Gastroesophageal sphincter (tissue), 4 donors: ENCODE data around the gene ST6GALNAC3. TPM values are rescaled to one million over a fixed set of nuclear protein-coding genes. Genes with fewer than 3 reads are reported as not detected.

ENCODE experiments used
- ATAC-seq: fragments of 150-250 bp; one replicate; pipeline ENCODE4 v1.9.1; 2016; ENCODE audit warnings: mild to moderate bottlenecking, moderate library complexity
- H3K27ac ChIP-seq, 4 donors: fragments of 200-600 bp; sonication (generic) in 3 of 4; 1 replicate in 3 of 4; 2 replicates in 1 of 4; pipeline ENCODE4 v1.5.1; 2016 to 2019
- H3K27me3 ChIP-seq: fragments of 200-600 bp; sonication (generic); one replicate; pipeline ENCODE4 v1.5.1; 2019
- H3K36me3 ChIP-seq, 2 donors: fragments of 200-600 bp; sonication (generic); one replicate each; pipeline ENCODE4 v1.5.1; 2019; ENCODE audit warnings: control low read depth in 1 of 2
- H3K4me1 ChIP-seq, 3 donors: fragments of 200-600 bp; sonication (generic); 1 replicate in 2 of 3; 2 replicates in 1 of 3; pipeline ENCODE4 v1.5.1; 2016 to 2019; ENCODE audit warnings: control low read depth in 2 of 3
- H3K4me3 ChIP-seq, 2 donors: fragments of 200-600 bp; sonication (generic); one replicate each; pipeline ENCODE4 v1.5.1; 2019; ENCODE audit warnings: mild to moderate bottlenecking in 1 of 2, moderate library complexity in 1 of 2
- H3K9me3 ChIP-seq, 3 donors: fragments of 200-600 bp; sonication (generic); one replicate each; pipeline ENCODE4 v1.5.1; 2017 to 2019; ENCODE audit warnings: control low read depth in 2 of 3
- CTCF ChIP-seq, 4 experiments: fragments of 200-600 bp in 2 of 4; fragments of 450-650 bp in 2 of 4; sonication (generic) in 1 of 4; IDR thresholded peaks; one replicate each; pipeline ENCODE4 v1.5.1; 2017 to 2019; ENCODE audit warnings: antibody characterized with exemption in 4 of 4, mild to moderate bottlenecking in 2 of 4, moderate library complexity in 2 of 4
- EP300 ChIP-seq: sonication (generic); formaldehyde crosslinking; IDR thresholded peaks from one replicate; pipeline ENCODE4 v1.6.1; 2017; ENCODE audit warnings: antibody characterized with exemption, mild to moderate bottlenecking
- POLR2A ChIP-seq, 2 donors: fragments of 450-650 bp; IDR thresholded peaks; one replicate each; pipeline ENCODE4 v1.6.1; 2017; ENCODE audit warnings: antibody characterized with exemption in 2 of 2, mild to moderate bottlenecking in 2 of 2, moderate library complexity in 1 of 2
- POLR2AphosphoS5 ChIP-seq: sonication (generic); formaldehyde crosslinking; IDR thresholded peaks from one replicate; pipeline ENCODE4 v1.6.1; 2017; ENCODE audit warnings: antibody characterized with exemption
- WGBS, 2 donors: methylation state at CpG; one replicate each; pipeline ENCODE4 v1.1.5; 2018; ENCODE audit warnings: low coverage in 1 of 2; 5-methylcytosine and 5-hydroxymethylcytosine counted together
- total RNA-seq, 4 donors: library from RNA; depleted of rRNA; stranded (reverse); fragments of >200 nt; gene quantifications; one replicate each; pipeline ENCODE4 v1.1.0, GENCODE V29; 2016

The ST6GALNAC3 gene
- total RNA-seq, 4 donors from 2014 or later = 2.8 to 10.6 (median 3.3) TPM

DNA sequence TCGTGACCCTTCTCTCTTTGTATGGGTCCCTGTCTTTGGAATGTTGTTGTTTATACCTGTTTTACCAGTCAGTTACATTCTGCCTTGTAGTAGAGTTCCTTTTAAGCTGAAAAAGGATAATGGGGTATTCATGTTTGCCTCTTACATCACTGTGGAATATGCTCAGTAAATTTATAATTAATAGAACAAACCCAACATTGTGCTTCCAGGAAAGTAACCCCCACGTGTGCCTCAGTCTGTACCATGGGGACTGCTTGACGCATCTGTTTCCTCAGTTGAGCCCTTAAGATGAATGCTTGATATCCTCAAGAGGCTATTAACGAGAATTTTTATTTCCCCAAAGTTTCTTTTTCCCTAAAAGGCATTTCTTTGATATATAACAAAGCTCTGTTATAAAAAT lies 73.4 kb downstream of the ST6GALNAC3 start:
- H3K4me1 ChIP-seq = peaks cover 0 to 5% (median 0%) of the 10 kb centered on the region in 3 donors
- TF ChIP-seq CTCF (IDR thresholded peaks at IDR 0.05) (no peak), POLR2A (IDR thresholded peaks at IDR 0.05) (no peak), EP300 (no peak), POLR2AphosphoS5 (no peak)
- no peaks in the 10 kb centered on the region for H3K9me3 ChIP-seq
- WGBS, 2 donors = 66 to 68% methylated on average over 4 of the region's 4 CpGs
- no peaks in the 10 kb centered on the region for H3K27me3 ChIP-seq
- no peak overlapping the region for H3K4me3 ChIP-seq
- ATAC-seq = no peak
- no peaks in the 10 kb centered on the region for H3K36me3 ChIP-seq
- H3K27ac ChIP-seq = no peak overlapping the region

GRCh38 chr1:76148460-76148859 lies 73.9 kb downstream of the ST6GALNAC3 start:
- no peak for ATAC-seq
- Histone ChIP-seq H3K27ac (no peak overlapping the region), H3K27me3 (no peaks in the 10 kb centered on the region), H3K4me3 (no peak overlapping the region), H3K9me3 (no peaks in the 10 kb centered on the region), H3K36me3 (no peaks in the 10 kb centered on the region), H3K4me1 (no peaks in the 10 kb centered on the region)
- WGBS, 2 donors = 69 to 83% methylated on average over 2 of the region's 2 CpGs
- TF ChIP-seq POLR2A (IDR thresholded peaks at IDR 0.05) = no peak
- no peak for TF ChIP-seq CTCF (IDR thresholded peaks at IDR 0.05)
- no peak for TF ChIP-seq POLR2AphosphoS5
- TF ChIP-seq EP300 = no peak

DNA sequence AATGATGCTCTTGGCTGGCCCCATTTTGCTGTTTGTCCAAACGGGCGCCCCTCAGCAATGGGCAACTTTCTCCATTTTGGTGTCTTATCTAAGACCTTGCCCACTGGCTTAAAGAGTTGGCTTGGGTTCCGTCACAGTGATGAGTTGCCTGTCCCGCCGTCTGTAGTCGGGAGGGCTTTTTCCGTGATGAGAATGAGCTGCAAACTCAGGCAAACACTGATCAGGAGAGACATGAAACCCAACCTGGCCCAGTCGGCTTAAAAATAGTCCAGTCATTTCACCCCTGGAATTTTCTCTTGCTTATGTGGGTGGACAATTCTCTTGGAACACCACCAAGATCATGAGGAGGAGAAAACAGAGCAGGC lies 79.3 kb downstream of the ST6GALNAC3 start:
- Histone ChIP-seq H3K27ac (peak overlapping the region in 2 of 4 donors; percentile 12 to 58), H3K4me3 (no peak overlapping the region), H3K9me3 (no peaks in the 10 kb centered on the region), H3K27me3 (no peaks in the 10 kb centered on the region), H3K36me3 (no peaks in the 10 kb centered on the region), H3K4me1 (peaks cover 0 to 20% (median 0%) of the 10 kb centered on the region in 3 donors)
- WGBS, 2 donors = 20 to 67% methylated on average over 2 of the region's 8 CpGs
- ATAC-seq = no peak
- TF ChIP-seq EP300 (no peak), CTCF (IDR thresholded peaks at IDR 0.05) (no peak), POLR2AphosphoS5 (no peak), POLR2A (IDR thresholded peaks at IDR 0.05) (no peak)

- Histone ChIP-seq H3K36me3 (no peaks in the 10 kb centered on the region), H3K4me3 (peak overlapping the region; percentile 15 to 30), H3K4me1 (peaks cover 0 to 20% (median 0%) of the 10 kb centered on the region in 3 donors), H3K9me3 (no peaks in the 10 kb centered on the region), H3K27me3 (no peaks in the 10 kb centered on the region), H3K27ac (peak overlapping the region in 2 of 4 donors; percentile 12 to 58)
- WGBS, 2 donors = 8 to 15% methylated on average over 10 to 17 of the region's 17 CpGs
- peak; percentile 81 for ATAC-seq
- TF ChIP-seq EP300 (no peak), CTCF (IDR thresholded peaks at IDR 0.05) (peak; percentile 84 to 96 (median 89)), POLR2AphosphoS5 (no peak), POLR2A (IDR thresholded peaks at IDR 0.05) (no peak)
Observed at GRCh38 chr1:76154206-76154956, 79.8 kb downstream of the ST6GALNAC3 start.

GRCh38 chr1:76156987-76157386 lies 82.4 kb downstream of the ST6GALNAC3 start:
- no peak overlapping the region for H3K27ac ChIP-seq
- H3K4me3 ChIP-seq = no peak overlapping the region
- H3K36me3 ChIP-seq = no peaks in the 10 kb centered on the region
- 75 to 83% methylated on average over 2 of the region's 4 CpGs for WGBS, 2 donors
- ATAC-seq = no peak
- H3K9me3 ChIP-seq = no peaks in the 10 kb centered on the region
- TF ChIP-seq POLR2A (IDR thresholded peaks at IDR 0.05) (no peak), EP300 (no peak), POLR2AphosphoS5 (no peak), CTCF (IDR thresholded peaks at IDR 0.05) (no peak)
- H3K4me1 ChIP-seq = peaks cover 0 to 20% (median 0%) of the 10 kb centered on the region in 3 donors
- no peaks in the 10 kb centered on the region for H3K27me3 ChIP-seq
